Testis (tissue), 2 donors: ENCODE measurements around the gene DCDC1.

Experiments
- CTCF ChIP-seq, 3 experiments: fragments of 450-650 bp in 2 of 3; fragments of 200-600 bp in 1 of 3; sonication (generic) in 1 of 3; IDR thresholded peaks; one replicate each; pipeline ENCODE4 v1.5.1; 2016 to 2019; ENCODE audit warnings: antibody characterized with exemption in 3 of 3, mild to moderate bottlenecking in 2 of 3, moderate library complexity in 1 of 3
- POLR2A ChIP-seq: fragments of 450-650 bp; IDR thresholded peaks from one replicate; pipeline ENCODE4 v1.6.1; 2017; ENCODE audit warnings: antibody characterized with exemption, mild to moderate bottlenecking, moderate library complexity

- TF ChIP-seq CTCF (IDR thresholded peaks at IDR 0.05), result no peak
- TF ChIP-seq POLR2A, result no peak
These were observed 492.7 kb downstream of the DCDC1 start for GRCh38 chr11:30876663-30877396.
